Natural killer cell (primary cell): ENCODE measurements around the gene CDC26. TPM values are rescaled to one million over a fixed set of nuclear protein-coding genes. Genes with fewer than 3 reads are reported as not detected.

Experiments
- ATAC-seq, 3 donors: fragments of 150-1000 bp in 2 of 3; fragments of 200-7000 bp in 1 of 3; cut with Tn5 transposase; 1 replicate in 1 of 3; 2 replicates in 2 of 3; pipeline ENCODE4 v1.10.0; 2021; ENCODE audit warnings: mild to moderate bottlenecking in 2 of 3, moderate library complexity in 2 of 3
- DNase-seq, 2 donors: peaks; one replicate each; pipeline versions ENCODE4 v3.0.0 to v3.0.0-alpha.2; 2013 to 2021; ENCODE audit warnings: mixed read lengths in 1 of 2
- H3K27ac ChIP-seq: one replicate; pipeline ENCODE4 v1.5.1; 2013; ENCODE audit warnings: mild to moderate bottlenecking, low read length
- H3K27me3 ChIP-seq: one replicate; pipeline ENCODE4 v1.6.1; 2013; ENCODE audit warnings: low read length; ENCODE audit not compliant: control insufficient read depth, insufficient read depth
- H3K36me3 ChIP-seq: one replicate; pipeline ENCODE4 v1.6.1; 2013; ENCODE audit warnings: low read length; ENCODE audit not compliant: control insufficient read depth, insufficient read depth
- H3K4me1 ChIP-seq: one replicate; pipeline ENCODE4 v1.6.1; 2013; ENCODE audit warnings: low read length; ENCODE audit not compliant: control insufficient read depth, insufficient read depth
- H3K4me3 ChIP-seq: one replicate; pipeline ENCODE4 v1.5.1; 2013; ENCODE audit warnings: low read length
- H3K9me3 ChIP-seq: one replicate; pipeline ENCODE4 v1.6.1; 2013; ENCODE audit warnings: low read length; ENCODE audit not compliant: control insufficient read depth, insufficient read depth
- H3K27ac Mint-ChIP-seq, 2 donors: one replicate each; pipeline ENCODE4 v1.8.0; 2022; ENCODE audit warnings: mild to moderate bottlenecking in 2 of 2, mixed read lengths in 2 of 2, moderate library complexity in 1 of 2
- H3K27me3 Mint-ChIP-seq, 2 donors: one replicate each; pipeline ENCODE4 v1.8.0; 2022; ENCODE audit warnings: low read depth in 2 of 2, mixed read lengths in 2 of 2
- H3K36me3 Mint-ChIP-seq: one replicate; pipeline ENCODE4 v1.8.0; 2022; ENCODE audit warnings: mixed read lengths
- H3K4me1 Mint-ChIP-seq, 2 donors: one replicate each; pipeline ENCODE4 v1.8.0; 2022; ENCODE audit warnings: mixed read lengths in 2 of 2
- H3K4me3 Mint-ChIP-seq: one replicate; pipeline ENCODE4 v1.8.0; 2022; ENCODE audit warnings: mild to moderate bottlenecking, moderate library complexity, mixed read lengths
- H3K9me3 Mint-ChIP-seq, 2 donors: one replicate each; pipeline ENCODE4 v1.8.0; 2022; ENCODE audit warnings: mixed read lengths in 2 of 2
- WGBS: methylation state at CpG from one replicate; pipeline ENCODE4 v1.1.7; 2013; ENCODE audit warnings: missing lambda C conversion rate; ENCODE audit not compliant: insufficient coverage; 5-methylcytosine and 5-hydroxymethylcytosine counted together
- intact Hi-C: fragments of 100-400 bp; cut with micrococcal nuclease; formaldehyde crosslinking; loops from one replicate; pipeline ENCODE4 v1.14.2; 2022
- total RNA-seq, 4 donors: library from RNA; stranded (reverse); fragments of 120-200 nt in 1 of 4; gene quantifications; one replicate each; pipeline versions ENCODE4 v1.2.3 to v1.2.4, GENCODE V29; 2013 to 2022
- TF ChIP-seq, protein P1 (sequence below): fragments of 200-600 bp; IDR thresholded peaks from one replicate; pipeline ENCODE4 v1.8.0; 2022; ENCODE audit warnings: antibody characterized with exemption

CDC26 gene
- total RNA-seq, 3 donors from 2014 or later (not counting 1 experiment from before 2014, with no cell fraction given), result 16.8 to 24.8 (median 21.5) TPM

GRCh38 chr9:113307396-113307975 lies 32.1 kb upstream of the CDC26 start:
- no peak overlapping the region for H3K4me3 ChIP-seq
- no peaks in the 10 kb centered on the region for H3K9me3 ChIP-seq
- no peak overlapping the region for H3K27ac Mint-ChIP-seq
- no peaks in the 10 kb centered on the region for H3K27me3 ChIP-seq
- no peak overlapping the region for H3K27ac ChIP-seq
- peaks cover 1 to 2% of the 10 kb centered on the region in 2 donors for H3K27me3 Mint-ChIP-seq
- no peak overlapping the region for H3K4me3 Mint-ChIP-seq
- whole genome bisulfite sequencing, result 80% methylated on average over 8 of the region's 8 CpGs
- no peaks in the 10 kb centered on the region for H3K9me3 Mint-ChIP-seq
- H3K36me3 ChIP-seq, result no peaks in the 10 kb centered on the region
- ATAC-seq (no peak), DNase-seq (no peak)
- no peaks in the 10 kb centered on the region for H3K4me1 Mint-ChIP-seq
- no peaks in the 10 kb centered on the region for H3K36me3 Mint-ChIP-seq
- TF ChIP-seq, protein P1, sequence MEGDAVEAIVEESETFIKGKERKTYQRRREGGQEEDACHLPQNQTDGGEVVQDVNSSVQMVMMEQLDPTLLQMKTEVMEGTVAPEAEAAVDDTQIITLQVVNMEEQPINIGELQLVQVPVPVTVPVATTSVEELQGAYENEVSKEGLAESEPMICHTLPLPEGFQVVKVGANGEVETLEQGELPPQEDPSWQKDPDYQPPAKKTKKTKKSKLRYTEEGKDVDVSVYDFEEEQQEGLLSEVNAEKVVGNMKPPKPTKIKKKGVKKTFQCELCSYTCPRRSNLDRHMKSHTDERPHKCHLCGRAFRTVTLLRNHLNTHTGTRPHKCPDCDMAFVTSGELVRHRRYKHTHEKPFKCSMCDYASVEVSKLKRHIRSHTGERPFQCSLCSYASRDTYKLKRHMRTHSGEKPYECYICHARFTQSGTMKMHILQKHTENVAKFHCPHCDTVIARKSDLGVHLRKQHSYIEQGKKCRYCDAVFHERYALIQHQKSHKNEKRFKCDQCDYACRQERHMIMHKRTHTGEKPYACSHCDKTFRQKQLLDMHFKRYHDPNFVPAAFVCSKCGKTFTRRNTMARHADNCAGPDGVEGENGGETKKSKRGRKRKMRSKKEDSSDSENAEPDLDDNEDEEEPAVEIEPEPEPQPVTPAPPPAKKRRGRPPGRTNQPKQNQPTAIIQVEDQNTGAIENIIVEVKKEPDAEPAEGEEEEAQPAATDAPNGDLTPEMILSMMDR, result no peak
- intact Hi-C loops, result no loop called here
- H3K4me1 ChIP-seq, result no peaks in the 10 kb centered on the region

GRCh38 chr9:113306566-113306965 lies 31.2 kb upstream of the CDC26 start:
- H3K27ac ChIP-seq, result no peak overlapping the region
- DNase-seq, result no peak
- H3K27me3 ChIP-seq, result no peaks in the 10 kb centered on the region
- intact Hi-C loops, result no loop called here
- no peaks in the 10 kb centered on the region for H3K4me1 ChIP-seq
- no peaks in the 10 kb centered on the region for H3K4me1 Mint-ChIP-seq
- no peak overlapping the region for H3K4me3 ChIP-seq
- H3K36me3 Mint-ChIP-seq, result no peaks in the 10 kb centered on the region
- H3K27ac Mint-ChIP-seq, result no peak overlapping the region
- ATAC-seq, result no peak
- H3K9me3 ChIP-seq, result no peaks in the 10 kb centered on the region
- H3K36me3 ChIP-seq, result no peaks in the 10 kb centered on the region
- H3K27me3 Mint-ChIP-seq, result peaks cover 5 to 7% of the 10 kb centered on the region in 2 donors
- no peaks in the 10 kb centered on the region for H3K9me3 Mint-ChIP-seq
- H3K4me3 Mint-ChIP-seq, result no peak overlapping the region
- WGBS, result no CpG with 5 or more reads among the region's 1 CpG
- TF ChIP-seq, protein P1, result no peak

DNA sequence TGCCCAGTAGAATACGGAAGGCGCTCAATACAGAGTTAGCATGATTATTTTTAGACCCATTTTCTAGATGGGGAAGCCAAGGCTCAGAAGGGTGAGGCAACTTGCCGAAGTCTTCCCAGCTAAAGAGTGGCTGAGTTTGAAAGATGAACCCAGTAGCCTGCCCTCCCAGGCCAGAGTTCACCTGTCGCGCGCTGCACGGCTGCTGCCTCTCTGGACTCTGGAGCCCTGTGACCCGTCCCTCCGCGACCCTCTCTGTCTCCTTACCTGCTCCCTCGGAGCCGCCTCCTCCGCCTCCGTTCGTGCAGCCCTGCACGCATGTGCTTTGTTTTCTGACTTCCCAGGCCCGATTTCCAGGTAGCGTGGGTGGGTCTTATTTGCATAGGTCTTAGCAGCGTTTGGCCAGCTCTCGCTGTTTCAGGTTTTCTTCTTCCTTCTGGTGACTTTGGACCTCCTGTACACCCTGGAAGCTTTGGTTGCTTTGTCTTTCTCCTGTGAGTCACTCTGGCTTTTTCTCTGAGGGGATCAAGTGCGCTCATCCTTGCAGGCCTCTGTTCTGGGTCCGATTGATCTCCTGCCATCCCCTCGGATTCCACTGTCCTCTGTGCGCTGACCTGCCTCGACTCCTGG lies 27.5 kb upstream of the CDC26 start, which contains the start of gene RNF183:
Gene RNF183 (minus strand): TSS at position 585 of the 627 bp plus-strand sequence. CDS start 5,192 bp downstream, outside the sequence.
- intact Hi-C loops, result no loop called here
- H3K9me3 Mint-ChIP-seq, result no peaks in the 10 kb centered on the region
- no peak for DNase-seq
- peaks cover 9 to 26% of the 10 kb centered on the region in 2 donors for H3K27me3 Mint-ChIP-seq
- Histone ChIP-seq H3K4me3 (no peak within 1 kb of the TSS), H3K9me3 (no peaks in the 10 kb centered on the region), H3K27ac (no peak within 1 kb of the TSS), H3K36me3 (no peaks in the 10 kb centered on the region), H3K4me1 (no peaks in the 10 kb centered on the region), H3K27me3 (no peaks in the 10 kb centered on the region)
- H3K4me1 Mint-ChIP-seq, result no peaks in the 10 kb centered on the region
- ATAC-seq, result no peak
- no peaks in the 10 kb centered on the region for H3K36me3 Mint-ChIP-seq
- TF ChIP-seq, protein P1, result no peak
- no peak within 1 kb of the TSS for H3K27ac Mint-ChIP-seq
- no peak within 1 kb of the TSS for H3K4me3 Mint-ChIP-seq
- WGBS, result 93% methylated on average over 25 of the region's 25 CpGs
